Mesothelial cell of epicardium (in vitro differentiated cells): ENCODE data around the gene GCNT2. TPM values are rescaled to one million over a fixed set of nuclear protein-coding genes. Genes with fewer than 3 reads are reported as not detected.
"Not testable (repeated sequence)": the region's sequence is repeated elsewhere in the genome, so short reads cannot be mapped to it uniquely, and the experiment has no call there.

Experiments
- DNase-seq, 2 experiments: peaks; one replicate each; pipeline ENCODE4 v3.0.0; 2021; ENCODE audit warnings: low spot score in 2 of 2; ENCODE audit not compliant: unreplicated experiment in 2 of 2
- H3K27ac Mint-ChIP-seq: 2 replicates; pipeline ENCODE4 v1.8.0; 2021; ENCODE audit warnings: mixed read lengths
- H3K27me3 Mint-ChIP-seq: 2 replicates; pipeline ENCODE4 v1.8.0; 2021; ENCODE audit warnings: low read depth, mixed read lengths
- H3K36me3 Mint-ChIP-seq: 2 replicates; pipeline ENCODE4 v1.8.0; 2021; ENCODE audit warnings: mixed read lengths
- H3K4me1 Mint-ChIP-seq: 2 replicates; pipeline ENCODE4 v1.8.0; 2021; ENCODE audit warnings: mixed read lengths
- H3K4me3 Mint-ChIP-seq: 2 replicates; pipeline ENCODE4 v1.8.0; 2021; ENCODE audit warnings: mild to moderate bottlenecking, moderate library complexity, mixed read lengths
- H3K9me3 Mint-ChIP-seq: 2 replicates; pipeline ENCODE4 v1.8.0; 2021; ENCODE audit warnings: mixed read lengths
- CTCF ChIP-seq: fragments of 200-600 bp; sonication (generic); IDR thresholded peaks from one replicate; pipeline ENCODE4 v1.5.0; 2021; ENCODE audit warnings: antibody characterized with exemption; ENCODE audit not compliant: unreplicated experiment
- total RNA-seq: library from RNA; stranded (reverse); gene quantifications from 3 replicates; pipeline ENCODE4 v1.2.1, GENCODE V29; 2021

The GCNT2 gene
- total RNA-seq, 1 donor from 2014 or later = 29.3 TPM

GRCh38 chr6:10655508-10656055 lies 134.4 kb downstream of the GCNT2 start:
- no peak for DNase-seq
- Mint-ChIP-seq H3K9me3 (peaks cover 5% of the 10 kb centered on the region), H3K4me1 (no peaks in the 10 kb centered on the region), H3K36me3 (no peaks in the 10 kb centered on the region), H3K4me3 (no peak overlapping the region), H3K27ac (no peak overlapping the region), H3K27me3 (peaks cover 14% of the 10 kb centered on the region)
- no peak for TF ChIP-seq CTCF

GRCh38 chr6:10658910-10659698 lies 138.0 kb downstream of the GCNT2 start:
- TF ChIP-seq CTCF = no peak
- Mint-ChIP-seq H3K9me3 (peaks cover 5% of the 10 kb centered on the region), H3K4me1 (no peaks in the 10 kb centered on the region), H3K27me3 (peaks cover 5% of the 10 kb centered on the region), H3K27ac (no peak overlapping the region), H3K4me3 (peak overlapping the region; percentile 59), H3K36me3 (no peaks in the 10 kb centered on the region)
- no peak for DNase-seq

GRCh38 chr6:10659699-10660348 lies 138.7 kb downstream of the GCNT2 start:
- Mint-ChIP-seq H3K27ac (no peak overlapping the region), H3K4me1 (no peaks in the 10 kb centered on the region), H3K36me3 (no peaks in the 10 kb centered on the region), H3K27me3 (peaks cover 4% of the 10 kb centered on the region), H3K9me3 (peaks cover 12% of the 10 kb centered on the region), H3K4me3 (peak overlapping the region; percentile 59)
- TF ChIP-seq CTCF = no peak
- DNase-seq = no peak

GRCh38 chr6:10660431-10661191 lies 139.5 kb downstream of the GCNT2 start:
- not testable (repeated sequence) for DNase-seq, H3K4me1 Mint-ChIP-seq, H3K27me3 Mint-ChIP-seq, H3K27ac Mint-ChIP-seq, H3K36me3 Mint-ChIP-seq
- H3K4me3 Mint-ChIP-seq = peak overlapping the region; percentile 49
- peaks cover 16% of the 10 kb centered on the region for H3K9me3 Mint-ChIP-seq

GRCh38 chr6:10662207-10662606 lies 141.1 kb downstream of the GCNT2 start:
- DNase-seq = no peak
- peaks cover 8% of the 10 kb centered on the region for H3K27me3 Mint-ChIP-seq
- no peaks in the 10 kb centered on the region for H3K36me3 Mint-ChIP-seq
- no peak overlapping the region for H3K4me3 Mint-ChIP-seq
- peaks cover 30% of the 10 kb centered on the region for H3K9me3 Mint-ChIP-seq
- no peak for TF ChIP-seq CTCF
- H3K4me1 Mint-ChIP-seq = no peaks in the 10 kb centered on the region
- H3K27ac Mint-ChIP-seq = no peak overlapping the region
